ENCODE results near the gene ZFAND3. TPM values are rescaled to one million over a fixed set of nuclear protein-coding genes. Genes with fewer than 3 reads are reported as not detected.

The ZFAND3 gene
- total RNA-seq, 1 experiment from 2014 or later, result 47.2 TPM

GRCh38 chr6:37923514-37923913, 104.0 kb downstream of the ZFAND3 start:
- no peak for TF ChIP-seq ELF1 (IDR thresholded peaks at IDR 0.05; ENCODE audit: borderline replicate concordance, low read depth)
- TF ChIP-seq, protein P1, sequence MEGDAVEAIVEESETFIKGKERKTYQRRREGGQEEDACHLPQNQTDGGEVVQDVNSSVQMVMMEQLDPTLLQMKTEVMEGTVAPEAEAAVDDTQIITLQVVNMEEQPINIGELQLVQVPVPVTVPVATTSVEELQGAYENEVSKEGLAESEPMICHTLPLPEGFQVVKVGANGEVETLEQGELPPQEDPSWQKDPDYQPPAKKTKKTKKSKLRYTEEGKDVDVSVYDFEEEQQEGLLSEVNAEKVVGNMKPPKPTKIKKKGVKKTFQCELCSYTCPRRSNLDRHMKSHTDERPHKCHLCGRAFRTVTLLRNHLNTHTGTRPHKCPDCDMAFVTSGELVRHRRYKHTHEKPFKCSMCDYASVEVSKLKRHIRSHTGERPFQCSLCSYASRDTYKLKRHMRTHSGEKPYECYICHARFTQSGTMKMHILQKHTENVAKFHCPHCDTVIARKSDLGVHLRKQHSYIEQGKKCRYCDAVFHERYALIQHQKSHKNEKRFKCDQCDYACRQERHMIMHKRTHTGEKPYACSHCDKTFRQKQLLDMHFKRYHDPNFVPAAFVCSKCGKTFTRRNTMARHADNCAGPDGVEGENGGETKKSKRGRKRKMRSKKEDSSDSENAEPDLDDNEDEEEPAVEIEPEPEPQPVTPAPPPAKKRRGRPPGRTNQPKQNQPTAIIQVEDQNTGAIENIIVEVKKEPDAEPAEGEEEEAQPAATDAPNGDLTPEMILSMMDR (IDR thresholded peaks at IDR 0.05 in 2 of 3, conservative IDR thresholded peaks at IDR 0.05 in 1 of 3; ENCODE audit: borderline replicate concordance in 1 of 3, insufficient read depth in 1 of 3, low read depth in 2 of 3, low read length in 2 of 3), result no peak
- TF ChIP-seq POLR2A (IDR thresholded peaks at IDR 0.05; ENCODE audit: borderline replicate concordance, extremely low read depth, insufficient read depth, insufficient read length), result no peak
- TF ChIP-seq POLR2AphosphoS5 (IDR thresholded peaks at IDR 0.05; ENCODE audit: low read depth, low read length), result no peak
- TF ChIP-seq RAD21 (IDR thresholded peaks at IDR 0.05; ENCODE audit: low read depth), result no peak
- no peak for TF ChIP-seq YY1 (IDR thresholded peaks at IDR 0.05; ENCODE audit: extremely low read depth, insufficient replicate concordance, low read depth, low read length)
- no peak for TF ChIP-seq EGR1 (IDR thresholded peaks at IDR 0.05; ENCODE audit: low read depth)
- TF ChIP-seq SP1 (IDR thresholded peaks at IDR 0.05; ENCODE audit: low read depth), result no peak
- TF ChIP-seq, protein P2, sequence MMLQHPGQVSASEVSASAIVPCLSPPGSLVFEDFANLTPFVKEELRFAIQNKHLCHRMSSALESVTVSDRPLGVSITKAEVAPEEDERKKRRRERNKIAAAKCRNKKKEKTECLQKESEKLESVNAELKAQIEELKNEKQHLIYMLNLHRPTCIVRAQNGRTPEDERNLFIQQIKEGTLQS (IDR thresholded peaks at IDR 0.05), result no peak
- POLR2A ChIA-PET, result no interaction called here
- RAD21 ChIA-PET (ENCODE audit: low non-redundant PET in 1 of 2, low total read pairs in 2 of 2, uncharacterized antibody in 2 of 2, unreplicated experiment in 2 of 2), result no interaction called here
- Histone ChIP-seq H3K27me3 (ENCODE audit: insufficient read depth, low read length) (no peaks in the 10 kb centered on the region), H2AFZ (ENCODE audit: low read depth, low read length, poor library complexity, severe bottlenecking) (no peak overlapping the region), H3K79me2 (ENCODE audit: insufficient read depth, low read length) (peaks cover 57% of the 10 kb centered on the region), H3K9ac (ENCODE audit: low read length) (no peak overlapping the region), H3K4me2 (ENCODE audit: low read length) (no peak overlapping the region), H3K4me3 (replicated peaks in 1 of 2; ENCODE audit: low read depth in 1 of 2, low read length in 2 of 2) (no peak overlapping the region), H3K9me2 (ENCODE audit: insufficient read depth) (no peaks in the 10 kb centered on the region), H3K36me3 (ENCODE audit: control insufficient read depth in 1 of 2, insufficient read depth in 2 of 2, low read length in 2 of 2) (no peaks in the 10 kb centered on the region), H3K9me3 (ENCODE audit: control insufficient read depth in 1 of 2, insufficient read depth in 1 of 2, low read depth in 1 of 2, low read length in 2 of 2) (no peaks in the 10 kb centered on the region), H4K20me1 (ENCODE audit: insufficient read depth) (no peaks in the 10 kb centered on the region), H3K27ac (ENCODE audit: low read depth, low read length) (no peak overlapping the region), H3K4me1 (ENCODE audit: control insufficient read depth in 1 of 2, insufficient read depth in 2 of 2, low read length in 2 of 2) (no peaks in the 10 kb centered on the region)
- no TSS peak for BruUV-seq (replicated peaks)
- ATAC-seq, result no peak
- no peak for DNase-seq (ENCODE audit: low read depth, low spot score)
- intact Hi-C loops (cut with micrococcal nuclease), result no loop called here
- CTCF ChIA-PET, result no interaction called here

- peaks cover 50% of the 10 kb centered on the region for H3K79me2 ChIP-seq (ENCODE audit: insufficient read depth, low read length)
- intact Hi-C loops (cut with micrococcal nuclease), result no loop called here
- no peaks in the 10 kb centered on the region for H4K20me1 ChIP-seq (ENCODE audit: insufficient read depth)
- H3K36me3 ChIP-seq (ENCODE audit: control insufficient read depth in 1 of 2, insufficient read depth in 2 of 2, low read length in 2 of 2), result no peaks in the 10 kb centered on the region
- DNase-seq (ENCODE audit: low read depth, low spot score) (no peak), ATAC-seq (no peak)
- H3K9ac ChIP-seq (ENCODE audit: low read length), result no peak overlapping the region
- no peak overlapping the region for H3K27ac ChIP-seq (ENCODE audit: low read depth, low read length)
- ChIA-PET POLR2A (no interaction called here), RAD21 (ENCODE audit: low non-redundant PET in 1 of 2, low total read pairs in 2 of 2, uncharacterized antibody in 2 of 2, unreplicated experiment in 2 of 2) (no interaction called here), CTCF (no interaction called here)
- no peak overlapping the region for H3K4me2 ChIP-seq (ENCODE audit: low read length)
- no TSS peak for BruUV-seq (replicated peaks)
- H3K9me3 ChIP-seq (ENCODE audit: control insufficient read depth in 1 of 2, insufficient read depth in 1 of 2, low read depth in 1 of 2, low read length in 2 of 2), result no peaks in the 10 kb centered on the region
- H3K4me1 ChIP-seq (ENCODE audit: control insufficient read depth in 1 of 2, insufficient read depth in 2 of 2, low read length in 2 of 2), result no peaks in the 10 kb centered on the region
- H3K4me3 ChIP-seq (replicated peaks in 1 of 2; ENCODE audit: low read depth in 1 of 2, low read length in 2 of 2), result no peak overlapping the region
- no peaks in the 10 kb centered on the region for H3K27me3 ChIP-seq (ENCODE audit: insufficient read depth, low read length)
- TF ChIP-seq POLR2A (IDR thresholded peaks at IDR 0.05; ENCODE audit: borderline replicate concordance, extremely low read depth, insufficient read depth, insufficient read length), result no peak
- no peak for TF ChIP-seq ZBTB33 (IDR thresholded peaks at IDR 0.05; ENCODE audit: extremely low read depth, insufficient replicate concordance, low read length)
- H2AFZ ChIP-seq (ENCODE audit: low read depth, low read length, poor library complexity, severe bottlenecking), result no peak overlapping the region
- no peaks in the 10 kb centered on the region for H3K9me2 ChIP-seq (ENCODE audit: insufficient read depth)
These were observed 107.1 kb downstream of the ZFAND3 start for GRCh38 chr6:37926661-37927060.
